ENCODE data around the gene TFR2. TPM values are rescaled to one million over a fixed set of nuclear protein-coding genes. Genes with fewer than 3 reads are reported as not detected.

TFR2 gene
- total RNA-seq, 1 donor from 2014 or later, result 0.33 TPM

DNA sequence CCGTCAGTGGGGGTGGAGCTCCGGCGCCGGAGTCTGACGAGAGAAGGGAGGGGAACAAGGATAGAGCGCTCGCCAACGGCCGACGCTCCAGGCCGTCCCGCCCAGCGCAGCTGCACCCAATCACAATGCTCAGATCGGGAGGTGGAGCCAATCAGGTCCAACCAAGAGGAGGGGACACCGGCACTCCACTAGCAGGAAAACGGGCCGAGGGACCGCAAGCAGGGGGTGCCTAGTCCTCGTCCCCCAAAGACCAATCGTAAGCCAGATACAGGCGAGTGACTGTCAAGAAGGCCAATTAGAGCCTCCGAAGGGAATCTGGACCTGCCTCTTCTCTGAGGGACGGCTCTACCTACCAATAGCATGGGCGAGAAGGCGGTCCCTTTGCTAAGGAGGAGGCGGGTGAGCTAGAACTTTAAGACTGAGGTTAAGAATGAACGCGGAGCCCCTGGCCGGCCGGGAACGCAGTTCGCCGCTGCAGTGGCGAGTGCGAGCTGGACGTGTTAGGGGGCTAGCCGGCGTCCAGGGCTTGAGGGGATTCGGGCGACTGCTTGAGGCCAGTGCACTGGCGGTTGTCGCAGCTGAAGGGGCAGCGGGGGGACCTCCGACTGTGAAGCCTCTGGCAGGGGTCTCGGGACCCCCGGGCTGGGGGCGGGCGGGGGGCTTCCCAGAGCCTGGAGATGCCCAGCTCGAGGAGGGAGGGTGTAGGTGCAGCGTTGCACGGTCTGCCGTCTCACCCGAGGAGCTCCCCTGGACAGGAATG is 54.9 kb downstream of the TFR2 start, which contains the start of gene FBXO24:
Gene FBXO24, plus strand, starts transcription at position 63 of the 760 bp plus-strand sequence. Its CDS starts 298 bp downstream, at position 361.
- peak; percentile 100 for DNase-seq (ENCODE audit: low read depth, low spot score)

DNA sequence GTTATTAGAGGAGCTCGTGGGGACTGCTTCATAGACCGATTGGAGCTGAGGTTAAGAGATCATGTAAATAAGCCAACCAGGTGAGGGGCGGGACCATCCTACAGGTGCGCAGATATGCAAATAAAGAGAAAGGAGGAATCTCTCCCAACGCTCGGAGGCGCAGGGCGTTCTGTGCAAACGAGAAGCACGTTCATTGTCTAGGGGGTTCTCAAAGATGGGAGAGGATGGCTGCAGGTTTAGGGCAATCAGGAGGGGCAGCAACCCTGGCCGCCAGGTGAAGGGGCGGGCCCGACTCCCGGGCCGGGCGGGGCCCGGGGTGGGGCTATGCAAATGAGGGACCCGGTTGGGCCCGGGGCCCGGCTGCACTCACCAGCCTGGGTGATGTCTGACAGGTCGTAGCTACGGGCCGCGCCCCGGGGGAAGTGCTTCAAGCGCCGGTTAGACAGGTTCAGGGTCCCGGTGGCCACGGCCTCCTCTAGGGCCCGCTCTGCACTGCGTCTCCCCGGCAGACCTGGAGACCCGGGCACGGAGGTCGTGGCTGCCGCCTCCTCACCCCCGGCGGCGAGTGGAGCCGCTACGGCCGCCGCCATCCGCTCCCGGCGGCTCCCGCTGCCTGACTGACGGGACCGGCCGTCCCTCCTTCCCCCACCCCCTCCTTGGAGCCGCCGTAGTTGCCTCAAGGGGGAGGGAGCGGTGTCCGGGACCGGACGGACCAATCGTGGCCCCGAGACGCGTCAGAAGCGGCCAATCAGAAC is 55.7 kb downstream of the TFR2 start, which contains the start of gene LRCH4:
Gene LRCH4, minus strand, starts transcription at position 619 of the 755 bp plus-strand sequence. Its CDS starts 29 bp downstream, at position 590.
- no peak for DNase-seq (ENCODE audit: low read depth, low spot score)

DNA sequence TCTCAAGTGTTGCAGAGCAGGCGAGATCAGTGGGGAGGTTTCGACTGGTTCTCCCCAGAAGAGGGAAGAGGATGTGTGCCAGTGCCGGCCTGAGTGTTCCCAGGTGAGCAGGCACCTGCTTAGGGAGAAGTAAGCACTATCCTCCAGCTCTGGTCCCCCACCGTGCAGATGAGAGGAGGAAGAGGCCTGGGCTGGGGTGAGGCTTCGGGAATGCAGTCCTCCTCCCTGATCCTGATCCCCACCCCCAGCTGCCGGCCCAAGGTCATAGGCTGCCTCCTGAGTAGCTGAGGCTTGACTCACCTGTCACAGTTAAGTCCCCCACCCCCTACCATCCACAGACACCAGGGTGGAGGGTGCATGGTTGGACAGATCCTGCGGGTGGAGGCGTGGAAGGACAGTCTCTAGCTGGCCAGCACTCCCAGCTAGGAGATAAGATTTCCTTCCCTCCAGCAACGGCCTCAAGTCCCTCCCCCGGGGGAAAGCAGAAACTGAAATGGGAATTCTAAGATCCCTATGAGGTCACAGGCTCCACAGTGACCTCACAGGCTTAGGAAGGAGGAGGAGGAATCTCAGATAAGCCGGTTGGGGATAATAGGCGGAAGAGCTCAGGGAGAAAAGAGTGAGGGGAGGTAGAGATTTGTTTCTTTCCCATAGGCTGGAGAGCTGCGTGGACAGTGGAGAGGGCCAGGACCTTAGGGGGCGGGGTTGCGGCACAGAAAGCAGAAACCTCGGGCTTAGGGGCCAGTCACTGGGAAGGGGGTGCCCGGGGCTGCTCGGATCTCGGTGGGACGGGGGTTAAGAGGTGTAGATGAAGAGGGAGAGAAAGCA is 56.5 kb downstream of the TFR2 start:
- DNase-seq (ENCODE audit: low read depth, low spot score), result peak; percentile 58

DNA sequence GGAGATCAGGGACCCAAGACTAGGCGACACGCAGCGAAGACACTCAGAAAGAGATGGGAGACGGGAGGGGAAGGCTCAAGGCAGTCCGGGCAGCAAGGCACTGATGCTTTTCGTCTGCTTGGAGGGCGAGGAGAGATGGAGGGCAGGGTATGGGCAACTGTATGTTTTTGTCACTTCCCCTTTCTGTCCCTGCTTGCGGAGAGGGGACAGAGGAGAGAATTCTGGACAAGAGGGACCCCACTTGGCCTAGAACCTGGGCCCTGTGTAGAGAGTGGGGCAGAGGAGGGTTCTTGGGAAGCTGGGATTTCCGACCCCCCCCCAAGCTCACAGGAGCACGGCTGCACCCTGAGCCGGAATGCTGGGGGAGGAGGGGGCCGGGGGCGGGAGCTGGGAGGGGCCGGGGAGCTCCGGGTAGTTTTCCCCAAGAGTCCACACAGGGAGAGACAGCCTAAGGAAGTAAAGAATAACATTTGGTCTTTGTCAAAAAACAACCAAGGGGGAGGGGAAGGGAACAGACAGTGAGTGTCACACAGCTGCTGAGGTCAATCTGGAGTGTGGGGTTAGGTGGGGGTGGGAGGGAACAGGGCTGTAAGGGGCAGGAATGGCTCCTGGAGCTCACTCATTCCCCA is 57.2 kb downstream of the TFR2 start:
- DNase-seq (ENCODE audit: low read depth, low spot score), result no peak

DNA sequence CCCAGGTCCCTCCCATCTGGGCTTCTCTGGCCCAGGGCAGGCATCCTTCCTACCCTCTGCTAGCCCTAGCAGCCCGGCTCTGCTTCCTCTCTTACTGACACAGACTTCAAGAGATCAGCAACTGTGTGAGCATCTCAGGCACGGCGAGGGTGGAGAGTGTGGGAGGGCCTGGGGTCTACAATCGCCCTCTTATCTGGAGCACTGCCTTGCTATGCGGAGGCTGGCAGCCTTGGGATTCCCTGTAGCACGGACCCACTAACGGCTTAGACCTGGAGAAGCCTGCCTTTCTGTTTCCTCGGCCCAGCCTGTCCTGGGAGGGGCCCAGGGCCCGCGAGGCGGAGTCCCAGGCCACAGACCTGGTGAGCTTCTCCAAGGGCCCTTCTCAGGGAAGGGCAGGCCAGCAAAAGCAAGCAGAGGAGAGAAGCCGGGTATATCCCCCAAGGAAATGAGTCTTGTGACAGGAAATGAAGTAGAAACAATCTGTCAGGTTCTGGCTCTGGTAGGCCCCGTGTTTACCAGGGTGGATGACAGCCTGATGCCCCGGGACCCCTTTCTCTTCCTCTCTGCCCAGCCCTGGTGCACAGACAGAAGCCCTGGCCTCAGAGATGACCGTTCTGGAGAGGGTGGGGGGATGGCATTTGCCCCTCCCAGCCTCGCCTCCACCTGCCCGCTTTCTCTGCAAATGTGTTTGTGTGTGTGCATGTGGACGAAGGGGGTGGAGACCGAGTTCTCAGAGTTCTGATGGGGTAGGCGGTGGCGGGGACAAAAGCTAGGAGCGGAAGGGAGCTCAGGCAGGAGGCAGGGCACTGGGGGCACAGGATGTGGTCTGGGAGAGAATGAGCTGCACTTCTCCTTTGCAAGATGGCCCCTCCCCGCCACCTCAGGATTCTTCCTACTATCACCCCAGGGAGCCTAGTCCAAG is 58.0 kb downstream of the TFR2 start:
- DNase-seq (ENCODE audit: low read depth, low spot score), result no peak

DNA sequence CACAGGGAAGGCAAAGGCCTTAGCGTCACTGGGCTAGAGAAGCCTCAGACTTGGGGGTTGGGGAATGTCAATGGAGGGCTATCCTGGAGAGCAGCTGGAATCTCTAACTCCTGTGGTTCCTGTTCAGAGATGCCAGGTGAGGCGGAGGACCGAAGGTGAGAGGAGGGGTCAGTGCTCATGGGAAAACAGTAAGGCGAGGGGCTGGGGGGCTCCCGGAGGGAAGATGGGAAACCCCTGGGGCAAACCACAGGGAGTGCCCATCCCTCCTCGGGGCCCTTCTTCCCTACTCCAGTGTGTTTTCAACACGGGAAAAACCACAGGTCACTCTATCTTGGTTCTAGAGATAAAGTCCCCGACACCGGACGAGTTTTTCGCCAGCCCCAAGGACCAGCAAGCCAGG is 58.7 kb downstream of the TFR2 start:
- no peak for DNase-seq (ENCODE audit: low read depth, low spot score)

DNA sequence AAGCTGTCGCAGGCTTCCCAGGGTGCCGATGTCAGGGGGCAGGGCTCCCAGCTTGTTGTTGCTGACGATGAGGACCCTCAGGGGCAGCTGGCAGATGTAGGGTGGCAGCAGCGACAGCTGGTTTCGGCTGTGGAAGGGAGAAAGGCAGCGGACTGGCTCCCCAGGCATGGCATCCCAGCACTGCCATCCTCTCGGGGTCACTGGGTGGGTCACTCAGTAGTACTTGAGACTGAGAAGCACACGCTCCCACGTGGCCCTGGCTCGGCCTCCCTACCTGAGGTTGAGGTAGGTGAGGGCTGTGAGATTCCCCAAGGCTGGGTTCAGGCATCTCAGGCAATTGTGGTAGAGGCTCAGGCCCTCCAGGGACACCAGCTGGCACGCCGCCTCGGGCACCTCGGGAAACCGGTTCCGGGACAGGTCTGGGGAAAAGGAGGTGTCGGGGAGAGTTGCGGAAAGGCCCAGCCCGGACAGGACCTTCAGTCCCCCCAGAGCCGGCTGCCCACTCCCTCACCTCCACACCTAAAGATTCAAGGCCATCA is 59.2 kb downstream of the TFR2 start:
- no peak for DNase-seq (ENCODE audit: low read depth, low spot score)

DNA sequence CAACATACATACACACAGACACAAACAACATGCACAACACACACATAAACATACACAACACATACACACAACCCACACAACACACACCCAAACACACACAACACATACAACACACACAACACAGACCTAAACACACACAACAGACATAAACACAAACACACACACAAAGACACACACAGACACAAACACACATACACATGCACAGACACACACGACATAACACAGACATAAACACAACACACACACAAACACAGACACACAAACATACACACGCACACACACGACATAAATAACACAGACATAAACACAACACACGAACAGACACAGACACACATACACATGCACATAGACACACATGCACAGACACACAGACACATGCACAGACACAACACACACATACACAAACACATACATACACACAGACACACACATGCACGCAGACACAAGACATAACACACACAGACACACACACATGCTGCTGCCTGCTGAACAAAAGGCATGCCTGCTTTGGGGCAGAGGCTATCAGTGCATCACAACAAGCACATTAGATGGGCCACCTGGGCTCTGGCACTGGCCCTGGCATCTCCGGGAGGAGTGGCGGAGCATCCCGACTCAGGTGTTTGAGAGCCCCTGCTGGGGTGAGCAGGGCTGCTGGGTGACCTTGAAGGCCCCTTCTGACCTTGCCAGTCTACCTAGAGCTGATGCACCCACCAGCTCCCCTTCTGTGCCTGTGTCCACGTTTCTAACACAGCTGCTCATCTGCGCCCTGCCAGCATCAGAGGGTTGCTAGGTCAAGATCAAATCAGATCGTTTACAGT is 60.7 kb downstream of the TFR2 start:
- DNase-seq (ENCODE audit: low read depth, low spot score), result no peak

DNA sequence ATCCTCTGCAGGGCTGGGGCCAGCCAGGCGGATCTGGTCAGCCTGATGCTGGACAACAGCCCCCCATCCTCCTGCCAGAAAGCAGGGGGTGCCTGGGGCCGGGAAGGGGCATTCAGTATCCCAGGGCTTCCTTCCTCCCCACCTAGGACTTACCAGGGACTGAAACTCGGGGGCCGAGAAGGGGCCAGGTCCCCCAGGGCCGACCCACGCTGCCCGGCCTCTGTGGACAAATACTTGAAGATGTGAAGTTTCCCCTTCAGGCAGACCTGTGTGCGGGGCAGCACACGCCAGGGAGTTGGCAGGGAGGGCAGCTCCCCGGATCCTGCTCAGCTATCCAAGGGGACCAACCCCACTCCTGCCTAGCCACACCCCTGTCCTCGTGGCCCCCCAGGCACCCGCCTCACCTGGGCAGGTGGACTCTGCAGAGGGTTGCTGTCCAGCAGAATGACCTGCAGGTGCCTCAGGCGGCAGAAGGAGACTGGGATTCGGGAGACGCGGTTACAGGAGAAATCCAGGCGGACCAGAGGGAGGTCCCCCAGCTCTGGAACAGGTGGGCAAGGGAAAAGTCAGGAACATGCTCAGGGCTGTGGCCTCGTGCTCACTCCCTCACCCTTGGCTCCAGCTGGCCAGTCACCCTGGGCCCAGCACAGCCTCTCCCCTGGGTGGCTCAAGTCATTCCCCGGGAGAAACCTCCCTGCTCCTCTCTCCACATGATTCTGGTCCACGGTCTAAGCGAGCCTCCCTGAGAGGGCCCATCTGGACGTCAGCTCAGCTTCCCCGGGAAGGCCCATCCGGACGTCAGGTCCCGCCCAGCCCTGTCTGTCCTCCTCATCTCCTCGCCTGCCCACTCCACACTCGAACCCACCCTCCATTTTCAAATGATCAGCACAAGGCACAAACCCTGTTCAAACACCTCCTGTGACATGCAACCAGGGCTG is 62.8 kb downstream of the TFR2 start:
- no peak for DNase-seq (ENCODE audit: low read depth, low spot score)

DNA sequence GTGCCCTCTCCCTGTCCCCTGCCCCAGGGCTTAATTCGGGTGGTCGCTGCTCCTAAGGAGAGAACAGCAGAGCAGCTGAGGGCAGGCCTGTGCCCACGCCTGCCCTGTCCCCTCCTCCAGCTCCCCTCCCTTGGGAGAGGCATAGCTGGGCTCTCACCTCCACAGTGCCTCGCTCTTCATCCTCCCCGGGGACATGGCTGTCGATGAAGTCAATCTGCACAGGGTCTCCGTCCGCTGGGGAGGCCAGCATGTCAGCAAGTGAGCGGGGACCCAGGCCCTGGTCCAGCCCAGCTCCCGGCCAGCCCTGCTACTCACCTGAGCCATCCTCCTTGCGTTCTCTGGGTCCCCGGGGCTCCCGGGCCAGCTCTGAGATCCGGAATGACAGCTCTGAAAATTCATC is 63.8 kb downstream of the TFR2 start:
- DNase-seq (ENCODE audit: low read depth, low spot score), result no peak

DNA sequence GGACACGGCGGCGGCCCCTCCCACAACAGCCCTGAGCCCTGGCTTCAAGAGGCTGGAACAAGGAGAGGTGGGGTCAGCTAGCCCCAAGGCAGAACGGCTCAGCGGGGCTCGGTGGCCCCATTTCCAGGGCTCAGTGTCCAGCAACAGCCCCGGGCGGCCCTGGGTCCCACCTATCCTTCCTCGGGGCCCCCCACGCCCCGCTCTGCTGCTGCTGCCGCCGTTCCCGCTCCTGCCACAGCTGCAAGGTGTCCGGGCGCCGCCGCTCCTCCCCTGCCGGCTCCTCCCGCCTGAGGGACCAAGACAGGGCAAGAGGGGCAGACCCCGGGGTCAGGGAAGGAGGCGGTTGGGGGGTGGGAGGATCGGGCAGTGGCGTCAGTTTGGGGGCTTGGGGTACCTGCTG is 64.2 kb downstream of the TFR2 start:
- DNase-seq (ENCODE audit: low read depth, low spot score), result no peak

DNA sequence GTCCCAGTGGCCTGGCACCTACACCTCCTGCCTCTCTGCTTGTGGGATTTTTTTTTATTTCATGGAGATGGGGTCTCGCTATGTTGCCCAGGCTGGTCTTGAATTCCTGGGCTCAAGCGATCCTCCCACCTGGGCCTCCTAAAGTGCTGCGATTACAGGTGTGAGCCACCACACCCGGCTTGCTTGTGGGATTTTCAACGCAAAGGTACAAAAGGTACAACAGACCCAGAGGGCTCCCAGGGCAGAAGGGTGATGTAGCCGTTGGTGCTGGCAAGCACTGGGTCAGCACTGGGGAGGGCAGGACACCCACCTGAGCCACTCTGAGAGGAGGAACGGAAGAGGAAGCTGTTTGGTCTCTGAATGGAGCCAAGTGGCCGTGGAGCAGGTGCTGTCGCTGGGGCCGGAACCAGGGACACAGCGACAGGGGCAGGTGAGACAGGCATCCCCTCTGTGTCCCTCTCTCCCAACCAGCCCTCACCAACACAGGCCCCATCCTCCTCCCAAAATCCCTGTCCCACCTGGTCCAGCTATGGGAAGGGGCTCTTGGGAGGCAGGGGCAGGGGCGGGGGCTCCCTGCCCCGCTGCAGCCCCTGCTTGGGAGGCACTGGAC is 64.9 kb downstream of the TFR2 start:
- no peak for DNase-seq (ENCODE audit: low read depth, low spot score)

DNA sequence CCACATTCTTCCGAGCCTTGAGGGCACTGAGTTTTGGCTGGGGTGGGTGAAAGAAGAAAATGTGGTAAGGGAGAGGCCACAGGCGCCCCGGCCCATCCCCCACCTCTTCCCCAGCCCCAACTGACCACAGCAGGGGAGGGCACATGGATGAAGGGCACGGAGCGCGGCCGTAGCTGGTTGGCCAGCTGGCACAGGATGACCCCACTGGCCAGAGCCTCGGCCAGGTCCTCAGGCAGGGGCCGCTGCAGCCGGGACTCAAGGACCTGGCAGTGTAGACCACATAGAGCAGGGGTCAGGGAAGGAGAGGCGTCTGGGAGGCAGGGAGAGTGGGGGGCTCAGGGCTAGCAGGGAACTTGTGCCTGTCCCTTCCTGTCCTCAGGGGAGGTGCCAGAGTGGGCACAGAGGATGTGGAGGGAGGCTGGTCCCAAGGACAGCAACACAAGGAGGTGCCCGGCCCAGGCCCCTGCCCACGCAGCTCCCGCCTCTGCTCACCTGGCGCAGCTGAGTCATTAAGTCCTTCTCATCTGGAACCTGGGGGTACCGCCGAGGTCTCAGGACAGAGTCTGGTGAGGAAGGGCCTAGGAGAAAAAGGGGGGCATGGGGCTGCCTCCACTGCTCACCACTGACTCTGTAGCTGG is 65.5 kb downstream of the TFR2 start:
- no peak for DNase-seq (ENCODE audit: low read depth, low spot score)

DNA sequence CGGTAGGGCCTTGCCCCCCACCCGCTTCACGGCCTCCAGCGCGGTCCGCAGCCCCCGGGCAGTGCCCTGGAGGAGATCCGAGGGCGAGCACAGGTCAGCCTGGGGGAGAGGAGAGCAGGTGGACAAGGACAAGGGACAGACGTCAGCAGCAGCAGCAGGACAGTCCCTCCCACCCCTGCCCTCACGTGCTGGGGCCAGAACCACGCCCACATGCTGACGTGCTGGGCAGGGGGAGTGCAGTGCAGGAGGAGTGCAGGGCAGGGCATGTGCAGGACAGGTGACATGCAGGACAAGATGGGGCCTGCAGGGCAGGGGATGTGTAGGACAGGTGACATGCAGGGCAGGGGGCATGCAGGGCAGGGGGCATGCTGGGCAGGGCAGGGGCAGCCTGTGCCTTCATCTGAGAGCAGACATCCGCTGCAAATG is 66.1 kb downstream of the TFR2 start:
- no peak for DNase-seq (ENCODE audit: low read depth, low spot score)

DNA sequence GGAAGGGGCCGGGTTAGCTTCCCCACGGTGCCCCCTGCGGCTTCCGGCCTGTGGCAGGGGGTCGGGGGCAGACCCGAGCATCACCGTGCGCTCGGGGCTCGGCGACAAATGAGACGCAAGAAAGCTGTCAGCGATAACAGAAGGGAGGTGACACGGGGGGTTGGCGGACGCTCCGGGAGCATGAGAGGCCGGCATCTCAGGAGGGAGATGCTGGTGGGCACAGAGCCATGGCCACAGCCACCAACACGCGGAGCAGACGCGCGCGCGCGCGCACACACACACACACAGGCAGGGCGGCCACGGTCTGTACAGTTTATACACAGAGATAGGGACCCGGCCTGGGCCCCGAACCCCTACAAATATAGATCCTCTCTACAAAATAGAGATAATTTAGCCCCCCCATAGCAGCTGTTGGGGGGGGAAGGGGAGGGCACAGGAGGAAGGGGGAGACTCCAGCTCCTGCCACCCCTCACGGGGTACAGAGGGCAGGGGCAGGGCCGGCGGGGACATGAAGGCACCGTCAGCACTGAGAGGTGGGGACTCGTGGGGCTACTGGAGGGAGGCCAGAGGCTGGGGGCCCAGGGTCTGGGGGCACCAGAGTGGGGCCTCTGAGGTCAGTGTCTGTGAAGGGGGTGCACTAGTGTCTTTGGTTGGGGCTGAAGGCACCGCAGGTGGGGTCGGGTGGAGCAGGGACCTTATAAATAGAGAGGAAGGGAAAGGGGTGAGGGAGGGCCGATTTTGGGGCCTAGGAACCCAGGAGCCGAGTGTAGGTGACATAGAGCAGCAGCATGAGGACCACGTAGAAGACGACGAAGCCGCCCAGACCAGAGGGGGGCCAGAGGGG is 66.8 kb downstream of the TFR2 start:
- no peak for DNase-seq (ENCODE audit: low read depth, low spot score)
